HS-5 (cell line): Measurements from ENCODE around the gene GRAMD1B.
"Not testable (repeated sequence)": the region's sequence is repeated elsewhere in the genome, so short reads cannot be mapped to it uniquely, and the experiment has no call there.

ENCODE experiments used
- DNase-seq: peaks from one replicate; pipeline ENCODE4 v3.0.0-alpha.2; 2012; ENCODE audit warnings: low read depth

Gene GRAMD1B

GRCh38 chr11:123568367-123568870, 138.3 kb downstream of the GRAMD1B start:
- DNase-seq = no peak

- no peak for DNase-seq
Measured at GRCh38 chr11:123569393-123569792, 139.3 kb downstream of the GRAMD1B start.

GRCh38 chr11:123570939-123571580, 141.0 kb downstream of the GRAMD1B start:
- DNase-seq = no peak

- DNase-seq = not testable (repeated sequence)
Measured at GRCh38 chr11:123572791-123573190, 142.7 kb downstream of the GRAMD1B start.

- no peak for DNase-seq
Measured at GRCh38 chr11:123573286-123573685, 143.2 kb downstream of the GRAMD1B start.

- DNase-seq = no peak
Measured at GRCh38 chr11:123575441-123575840, 145.4 kb downstream of the GRAMD1B start.

GRCh38 chr11:123576082-123576481, 146.0 kb downstream of the GRAMD1B start:
- DNase-seq = no peak

- DNase-seq = no peak
Measured at GRCh38 chr11:123576501-123576900, 146.4 kb downstream of the GRAMD1B start.

- DNase-seq = no peak
Measured at GRCh38 chr11:123577081-123577598, 147.1 kb downstream of the GRAMD1B start.

- DNase-seq = no peak
Measured at GRCh38 chr11:123578778-123579481, 148.9 kb downstream of the GRAMD1B start.

- no peak for DNase-seq
Measured at GRCh38 chr11:123579482-123579812, 149.4 kb downstream of the GRAMD1B start.

- DNase-seq = no peak
Measured at GRCh38 chr11:123580137-123580536, 150.1 kb downstream of the GRAMD1B start.

GRCh38 chr11:123580557-123581275, 150.6 kb downstream of the GRAMD1B start:
- DNase-seq = no peak

- no peak for DNase-seq
Measured at GRCh38 chr11:123581651-123582399, 151.8 kb downstream of the GRAMD1B start.

GRCh38 chr11:123582992-123583504, 153.0 kb downstream of the GRAMD1B start:
- DNase-seq = no peak

GRCh38 chr11:123584186-123584585, 154.1 kb downstream of the GRAMD1B start:
- DNase-seq = no peak

GRCh38 chr11:123584737-123585136, 154.7 kb downstream of the GRAMD1B start:
- DNase-seq = no peak

GRCh38 chr11:123585206-123585605, 155.1 kb downstream of the GRAMD1B start:
- DNase-seq = no peak

- no peak for DNase-seq
Measured at GRCh38 chr11:123585706-123586105, 155.6 kb downstream of the GRAMD1B start.

- no peak for DNase-seq
Measured at GRCh38 chr11:123586568-123586967, 156.5 kb downstream of the GRAMD1B start.

- no peak for DNase-seq
Measured at GRCh38 chr11:123587044-123587443, 157.0 kb downstream of the GRAMD1B start.

- no peak for DNase-seq
Measured at GRCh38 chr11:123587559-123587958, 157.5 kb downstream of the GRAMD1B start.
